A549 treated with dexamethasone at 1 μM for 4 hours (cell line): ENCODE results near the gene CC2D1A. TPM values are rescaled to one million over a fixed set of nuclear protein-coding genes. Genes with fewer than 3 reads are reported as not detected.

Experiments
- total RNA-seq: library from RNA; stranded (reverse); fragments of 200-300 nt; extraction: Qiagen RNA extraction; gene quantifications from 5 replicates; pipeline ENCODE4 v1.2.3, GENCODE V29; 2022

The CC2D1A gene
- total RNA-seq, result 6.3 to 10.5 TPM (median 10.4 TPM) in 5 replicates

GRCh38 chr19:13905634-13906520 is at the start of gene CC2D1A, which contains the start of gene BRME1:
TSS of gene CC2D1A (plus strand) at chr19:13906201. CDS start at chr19:13906442, 241 bp downstream.
TSS of gene BRME1 (minus strand) at chr19:13906117. CDS start at chr19:13904892, 1,225 bp downstream.

GRCh38 chr19:13876834-13877233 is 29.2 kb upstream of the CC2D1A start, which contains the start of gene NANOS3:
TSS of gene NANOS3 (plus strand) at chr19:13877134. CDS start at chr19:13877249, 115 bp downstream.

GRCh38 chr19:13938301-13939064 is 32.5 kb downstream of the CC2D1A start, which contains the start of gene PODNL1:
TSS of gene PODNL1 (minus strand) at chr19:13938417. CDS start at chr19:13938181, 236 bp downstream.

GRCh38 chr19:13952154-13952930 is 46.3 kb downstream of the CC2D1A start, which contains the start of gene DCAF15:
TSS of gene DCAF15 (plus strand) at chr19:13952509. CDS start at chr19:13952513, 4 bp downstream.

Other genes starting within 250 kb of the CC2D1A start
- gene MRI1, start 141.7 kb upstream of the CC2D1A start, total RNA-seq, result 7.1 to 13.8 TPM (median 12.8 TPM) in 5 replicates
- gene C19orf53, start 131.7 kb upstream of the CC2D1A start, total RNA-seq, result 142 to 202 TPM (median 181 TPM) in 5 replicates
- gene ZSWIM4, start 110.8 kb upstream of the CC2D1A start, total RNA-seq, result 2.1 to 3.2 TPM (median 2.9 TPM) in 5 replicates
- 1.3 to 3.4 TPM (median 2.5 TPM) in 5 replicates for gene NANOS3, start 29.1 kb upstream of the CC2D1A start, total RNA-seq
- 0.51 to 0.96 TPM (median 0.64 TPM) in 5 replicates for gene BRME1, start 84 bp upstream of the CC2D1A start, total RNA-seq
- 1.2 to 1.5 TPM (median 1.2 TPM) in 5 replicates for gene PODNL1, start 32.2 kb downstream of the CC2D1A start, total RNA-seq
- 16.7 to 20.8 TPM (median 19.9 TPM) in 5 replicates for gene DCAF15, start 46.3 kb downstream of the CC2D1A start, total RNA-seq
- 2.1 to 5.1 TPM (median 5.1 TPM) in 5 replicates for gene RFX1, start 100.1 kb downstream of the CC2D1A start, total RNA-seq
- not detected in 5 replicates for gene RLN3, start 121.9 kb downstream of the CC2D1A start, total RNA-seq
- 7.0 to 10.6 TPM (median 8.7 TPM) in 5 replicates for gene IL27RA, start 125.6 kb downstream of the CC2D1A start, total RNA-seq
- gene PALM3, start 155.9 kb downstream of the CC2D1A start, total RNA-seq, result 1.5 to 2.1 TPM (median 1.9 TPM) in 5 replicates
- gene MISP3, start 166.6 kb downstream of the CC2D1A start, total RNA-seq, result 2.0 to 4.6 TPM (median 3.6 TPM) in 5 replicates
- gene C19orf67, start 179.6 kb downstream of the CC2D1A start, total RNA-seq, result not detected in 5 replicates
- gene SAMD1, start 184.6 kb downstream of the CC2D1A start, total RNA-seq, result 26.8 to 44.2 TPM (median 40.6 TPM) in 5 replicates
- 33.2 to 40.2 TPM (median 37.5 TPM) in 5 replicates for gene PRKACA, start 211.6 kb downstream of the CC2D1A start, total RNA-seq
- 25.2 to 28.6 TPM (median 28.1 TPM) in 5 replicates for gene ASF1B, start 230.4 kb downstream of the CC2D1A start, total RNA-seq